NCI-H526 treated with DMSO at 0.1 percent for 48 hours (cell line): ENCODE measurements around the gene SLC6A11.
A peak's percentile ranks its signal among the peaks of the same experiment; 100 is the strongest.

Source experiments
- DNase-seq: peaks from one replicate; lab custom pipeline; 2025; lab: John Stamatoyannopoulos, UW

SLC6A11 gene

DNA sequence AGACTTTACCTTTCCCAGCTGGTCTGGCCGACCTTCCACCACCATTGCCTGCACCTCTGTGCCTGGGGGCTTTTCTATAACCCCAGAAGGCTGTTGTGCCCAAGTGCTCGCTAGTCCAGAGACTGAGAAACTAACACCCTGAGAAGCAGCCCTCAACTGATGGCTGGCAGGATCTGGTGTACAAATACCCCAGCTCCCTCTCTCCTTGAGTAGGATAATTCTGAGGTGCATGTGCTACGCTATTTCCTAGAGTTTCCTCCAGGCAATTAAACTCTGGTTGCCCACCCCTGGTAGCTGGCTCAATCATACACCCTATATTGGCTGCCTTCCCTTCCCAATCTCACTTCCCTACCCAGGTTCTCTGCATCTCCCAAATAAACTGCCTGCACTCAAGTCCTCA is 165.0 kb downstream of the SLC6A11 start:
- no peak for DNase-seq

- no peak for DNase-seq
Observed at GRCh38 chr3:10981961-10982360, 165.9 kb downstream of the SLC6A11 start.

DNA sequence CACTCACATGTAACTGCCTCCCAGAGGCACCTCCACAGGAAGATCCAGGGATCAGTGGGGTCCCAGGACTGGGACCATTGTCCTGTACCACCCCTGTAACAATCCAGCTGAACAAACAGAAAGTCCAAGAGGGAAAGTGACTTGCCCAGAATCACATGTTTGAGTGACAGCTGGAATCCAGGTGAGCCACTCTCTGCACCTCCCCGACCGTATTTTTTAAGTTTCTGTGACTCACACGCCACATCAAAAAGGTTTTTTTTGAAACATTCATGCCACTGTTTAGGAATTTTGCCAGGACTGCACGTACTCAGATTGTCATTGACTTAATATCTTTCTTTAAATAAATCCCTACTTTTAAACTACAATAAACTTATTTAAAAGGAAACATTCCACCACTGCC is 166.8 kb downstream of the SLC6A11 start:
- no peak for DNase-seq

- DNase-seq, result peak; percentile 10
Observed at GRCh38 chr3:10983219-10983916, 167.3 kb downstream of the SLC6A11 start.

DNA sequence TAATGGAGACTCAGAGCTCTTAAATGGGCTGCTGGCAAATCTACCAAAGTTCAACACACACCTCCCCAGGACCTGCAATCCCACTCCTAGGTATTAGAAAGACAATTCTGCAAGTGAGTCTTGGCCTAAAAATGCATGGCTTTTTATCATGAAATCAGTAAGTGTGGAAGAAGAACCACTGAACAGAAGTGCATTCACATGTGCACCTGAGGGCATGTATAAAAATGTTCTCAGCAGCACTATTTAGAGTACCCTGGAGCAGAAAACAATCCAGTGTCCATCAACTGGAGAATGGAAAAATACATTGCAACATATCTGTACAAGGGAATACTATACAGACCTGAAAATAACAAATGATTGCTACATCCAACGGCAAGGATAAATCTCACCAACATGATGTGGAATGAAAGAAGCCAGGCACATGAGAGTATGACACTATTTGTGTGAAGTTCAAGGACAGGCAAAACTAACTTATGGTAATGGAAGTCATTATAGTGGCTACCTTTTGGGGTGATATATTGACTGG is 168.4 kb downstream of the SLC6A11 start:
- DNase-seq, result no peak

GRCh38 chr3:10985181-10985580 is 169.2 kb downstream of the SLC6A11 start:
- DNase-seq, result no peak

DNA sequence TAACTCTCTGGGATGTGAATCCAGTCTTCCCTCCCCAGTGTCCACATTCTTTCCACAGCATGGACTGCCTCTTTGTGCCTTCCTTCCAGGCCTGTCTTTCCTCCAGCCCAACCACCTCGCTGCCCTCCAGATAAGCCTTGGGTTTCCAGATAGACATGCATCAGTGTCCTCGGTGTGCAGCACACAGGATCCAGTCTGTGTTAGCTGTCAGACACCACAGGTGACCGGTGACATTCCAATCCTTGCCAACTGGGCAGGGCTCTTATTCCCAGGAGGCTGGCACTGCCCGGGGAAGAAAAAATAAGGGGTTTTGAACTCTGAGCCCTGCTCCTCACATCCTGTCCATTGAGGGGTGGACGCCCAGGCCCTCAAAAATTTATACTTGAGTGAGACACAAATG is 170.6 kb downstream of the SLC6A11 start:
- no peak for DNase-seq

- DNase-seq, result no peak
Observed at GRCh38 chr3:10988001-10988665, 172.1 kb downstream of the SLC6A11 start.

DNA sequence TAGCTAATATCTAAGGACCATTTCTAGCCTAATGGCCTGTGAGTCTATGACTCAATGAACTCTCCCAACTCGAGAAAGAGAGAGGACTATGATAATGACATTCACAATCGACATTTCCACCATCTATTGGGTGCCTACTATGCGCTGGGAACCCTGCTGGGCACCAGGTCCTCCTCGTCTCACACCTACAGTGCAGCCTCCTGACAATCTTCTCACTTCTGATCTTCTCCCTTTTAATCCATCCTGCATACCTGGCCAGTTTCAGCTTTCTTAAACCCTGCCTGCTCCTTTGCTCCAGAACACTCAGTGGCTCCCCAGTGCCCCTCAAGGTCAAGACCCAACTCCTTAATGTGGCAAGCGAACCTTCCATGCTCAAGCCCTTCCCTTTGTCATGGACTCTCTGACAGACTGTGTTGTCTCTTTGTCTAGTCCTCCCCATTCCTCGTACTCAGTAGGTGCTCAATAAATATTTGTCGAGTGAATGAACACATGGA is 173.0 kb downstream of the SLC6A11 start:
- DNase-seq, result no peak
